ENCODE measurements around the gene FAM161B.

DNA sequence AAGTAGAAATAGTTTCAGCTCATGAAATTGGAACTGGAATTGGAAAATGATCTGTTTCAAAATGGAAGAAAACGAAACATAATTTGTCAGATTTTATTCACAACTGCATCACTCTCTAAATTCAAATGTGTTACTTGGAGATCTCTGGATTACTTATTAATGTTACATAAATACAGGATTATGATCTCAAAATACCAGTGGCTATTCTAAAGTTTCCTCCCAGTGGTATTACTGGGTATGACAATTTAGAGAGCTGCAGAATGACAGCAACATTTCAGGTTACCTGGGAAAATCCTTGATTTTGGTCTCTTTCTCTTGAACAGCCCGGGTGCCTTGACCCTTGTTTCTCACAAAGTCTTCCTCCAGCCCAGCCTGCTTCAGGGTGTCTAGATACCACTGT, 14.2 kb downstream of the FAM161B start:
- TF ChIP-seq CTCF (IDR thresholded peaks at IDR 0.05; ENCODE audit: insufficient read depth, low read length): no peak
- no peak for TF ChIP-seq SPI1 (IDR thresholded peaks at IDR 0.05; ENCODE audit: borderline replicate concordance, low read depth)
- TF ChIP-seq GABPA (IDR thresholded peaks at IDR 0.05; ENCODE audit: low read depth): no peak

Data from HL-60 (cell line).